Tibial nerve (tissue), 4 donors: ENCODE results near the gene DENND2A.

Experiments used
- CTCF ChIP-seq, 5 experiments: fragments of 200-600 bp in 3 of 5; fragments of 450-650 bp in 2 of 5; sonication (generic) in 3 of 5; IDR thresholded peaks; one replicate each; pipeline ENCODE4 v1.5.1; 2016 to 2019; ENCODE audit warnings: antibody characterized with exemption in 5 of 5, mild to moderate bottlenecking in 3 of 5, moderate library complexity in 2 of 5
- EP300 ChIP-seq, 2 donors: sonication (generic); formaldehyde crosslinking; IDR thresholded peaks; one replicate each; pipeline ENCODE4 v1.6.1; 2017; ENCODE audit warnings: antibody characterized with exemption in 2 of 2, mild to moderate bottlenecking in 1 of 2

- TF ChIP-seq CTCF (IDR thresholded peaks at IDR 0.05), result no peak
- TF ChIP-seq EP300 (IDR thresholded peaks at IDR 0.05), result no peak
Measured at GRCh38 chr7:140576589-140576988, 64.0 kb downstream of the DENND2A start.
